Daoy (cell line): ENCODE data around the gene NRAS. TPM values are rescaled to one million over a fixed set of nuclear protein-coding genes. Genes with fewer than 3 reads are reported as not detected.
A peak's percentile ranks its signal among the peaks of the same experiment; 100 is the strongest.
"Not testable (repeated sequence)": the region's sequence is repeated elsewhere in the genome, so short reads cannot be mapped to it uniquely, and the experiment has no call there.

Experiments used
- DNase-seq: peaks from one replicate; pipeline ENCODE4 v3.0.0-alpha.2; 2015; ENCODE audit warnings: low read depth
- total RNA-seq: library from RNA; depleted of rRNA; stranded (reverse); fragments of >200 nt; shearing (Covaris generic); gene quantifications from 2 replicates; pipeline ENCODE4 v1.2.3, GENCODE V29; 2014; rRNA removed

Gene NRAS
- 164 and 172 TPM in 2 replicates for total RNA-seq

- peak; percentile 97 for DNase-seq
Measured at GRCh38 chr1:114716304-114717170, at the start of gene NRAS. TSS of gene NRAS (minus strand) at chr1:114716771. CDS start at chr1:114716160, 611 bp downstream.

- DNase-seq, result no peak
Measured at GRCh38 chr1:114764689-114765088, 48.1 kb upstream of the NRAS start.

- DNase-seq, result peak; percentile 35
Measured at GRCh38 chr1:114758256-114758832, 41.8 kb upstream of the NRAS start.

GRCh38 chr1:114757455-114758255 lies 41.1 kb upstream of the NRAS start, which contains the start of gene CSDE1:
TSS of gene CSDE1 (minus strand) at chr1:114757984. CDS start at chr1:114739890, 18,094 bp downstream.
- DNase-seq, result peak; percentile 100

- DNase-seq, result peak; percentile 60
Measured at GRCh38 chr1:114756949-114757454, 40.4 kb upstream of the NRAS start.

- DNase-seq, result no peak
Measured at GRCh38 chr1:114756009-114756892, 39.7 kb upstream of the NRAS start.

GRCh38 chr1:114755006-114755931 lies 38.7 kb upstream of the NRAS start:
- DNase-seq, result peak; percentile 11

GRCh38 chr1:114753702-114754101 lies 37.1 kb upstream of the NRAS start:
- not testable (repeated sequence) for DNase-seq

GRCh38 chr1:114753143-114753542 lies 36.6 kb upstream of the NRAS start:
- DNase-seq, result no peak

GRCh38 chr1:114750780-114751179 lies 34.2 kb upstream of the NRAS start:
- no peak for DNase-seq

- DNase-seq, result no peak
Measured at GRCh38 chr1:114749835-114750234, 33.3 kb upstream of the NRAS start.

GRCh38 chr1:114746450-114747121 lies 30.0 kb upstream of the NRAS start:
- DNase-seq, result no peak

- DNase-seq, result no peak
Measured at GRCh38 chr1:114745291-114745690, 28.7 kb upstream of the NRAS start.

GRCh38 chr1:114741963-114742746 lies 25.6 kb upstream of the NRAS start:
- DNase-seq, result no peak

- no peak for DNase-seq
Measured at GRCh38 chr1:114740331-114740730, 23.8 kb upstream of the NRAS start.

GRCh38 chr1:114737314-114737849 lies 20.8 kb upstream of the NRAS start:
- DNase-seq, result no peak

GRCh38 chr1:114735479-114735878 lies 18.9 kb upstream of the NRAS start:
- DNase-seq, result no peak

GRCh38 chr1:114729782-114730181 lies 13.2 kb upstream of the NRAS start:
- DNase-seq, result no peak
